Stimulated activated CD8-positive, alpha-beta memory T cell treated with anti-CD3 and anti-CD28 coated beads, Interleukin-7, amount 100 ng/mL, for 1 hour (primary cell): ENCODE measurements around the gene TSPAN7.

Experiments used
- DNase-seq, 2 donors: peaks; one replicate each; pipeline ENCODE4 v3.0.0-alpha.2; 2020; ENCODE audit warnings: low read depth in 2 of 2

The TSPAN7 gene

GRCh38 chrX:38561126-38561868, at the start of gene TSPAN7:
TSS of gene TSPAN7 (plus strand) at chrX:38561542. CDS start at chrX:38561547, 5 bp downstream.
- DNase-seq = peak; percentile 36 to 49

GRCh38 chrX:38513112-38513742, 48.1 kb upstream of the TSPAN7 start:
- no peak for DNase-seq

DNA sequence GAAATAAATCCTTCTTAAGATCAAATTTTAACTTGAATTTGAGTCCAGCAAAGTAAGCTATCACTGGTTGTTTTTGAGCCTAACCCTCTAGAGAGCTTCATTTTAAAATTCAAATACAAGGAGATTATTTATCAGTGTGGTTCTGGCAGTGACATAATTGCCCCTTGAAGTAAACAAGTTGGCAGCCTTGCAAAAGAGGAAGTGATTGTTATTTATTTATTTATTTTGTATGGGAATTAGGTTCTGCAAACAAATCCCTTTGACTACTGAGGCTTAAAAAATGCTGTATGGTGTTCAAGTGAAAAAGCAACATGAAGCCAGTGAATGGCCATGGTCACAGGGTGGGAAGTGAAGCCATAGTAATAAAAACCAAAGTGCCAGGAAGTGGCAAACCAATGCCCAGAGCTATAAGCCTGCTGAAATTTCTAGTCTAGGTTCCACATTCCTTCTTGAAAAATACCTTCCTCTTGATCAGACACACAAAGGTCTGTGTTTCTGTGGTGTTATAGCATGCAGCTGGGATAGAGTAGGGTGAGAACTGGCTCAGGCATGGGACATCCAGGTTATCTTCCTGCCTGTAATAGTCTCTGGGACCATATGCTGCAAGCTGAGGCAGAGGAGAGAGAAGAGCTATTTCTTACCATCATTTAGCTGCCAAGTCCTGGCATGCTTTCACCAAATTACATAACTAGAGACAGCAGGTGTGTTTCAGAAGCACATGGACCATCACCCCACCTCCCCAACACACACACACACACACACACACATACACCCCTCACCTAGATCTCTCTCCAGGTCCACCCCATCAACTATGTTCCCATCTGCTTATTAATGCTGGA, 47.1 kb upstream of the TSPAN7 start:
- DNase-seq = no peak

DNA sequence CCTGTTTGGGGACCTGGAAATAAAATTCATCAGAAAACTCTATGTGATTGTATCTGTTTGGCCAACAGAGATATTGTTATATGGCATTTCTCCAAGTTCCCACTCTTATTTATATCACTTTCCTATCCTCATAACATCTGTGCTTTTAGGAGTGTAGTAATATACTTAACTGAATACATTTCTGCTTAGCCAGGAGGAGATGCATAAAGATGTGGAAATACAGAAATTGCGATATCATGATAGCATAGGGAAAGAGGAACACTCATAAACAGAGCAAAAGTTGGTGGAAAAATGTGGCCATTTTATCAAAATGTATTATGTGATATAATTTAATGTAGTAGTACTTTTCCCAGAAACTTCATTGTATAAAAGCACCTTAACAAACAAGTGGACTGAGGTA, 46.1 kb upstream of the TSPAN7 start:
- no peak for DNase-seq

- no peak for DNase-seq
These were observed 45.1 kb upstream of the TSPAN7 start for GRCh38 chrX:38516196-38516774.

DNA sequence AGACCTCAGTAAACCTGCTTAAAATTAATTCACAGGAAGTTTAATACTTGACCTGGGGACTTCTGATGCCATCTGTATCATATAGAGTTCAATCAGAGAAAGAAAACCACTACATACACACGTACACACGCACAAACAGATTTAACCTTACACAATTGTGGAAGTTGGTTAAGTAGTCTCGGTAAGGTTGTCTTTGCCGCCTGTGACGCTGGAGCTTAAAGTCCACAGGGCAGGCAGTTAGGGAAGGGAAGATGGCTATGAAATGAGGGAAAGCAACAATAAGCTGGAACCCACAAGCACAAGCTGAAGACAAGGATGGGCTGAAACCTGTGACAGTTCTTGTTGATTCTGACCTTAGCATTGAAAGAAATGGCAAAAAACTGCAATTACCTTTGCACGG, 41.7 kb upstream of the TSPAN7 start:
- DNase-seq = no peak

- no peak for DNase-seq
These were observed 23.2 kb upstream of the TSPAN7 start for GRCh38 chrX:38538134-38538533.

GRCh38 chrX:38539748-38540147, 21.6 kb upstream of the TSPAN7 start:
- no peak for DNase-seq

GRCh38 chrX:38548508-38548907, 12.8 kb upstream of the TSPAN7 start:
- DNase-seq = no peak

- DNase-seq = no peak
These were observed 8.6 kb upstream of the TSPAN7 start for GRCh38 chrX:38552721-38553120.

DNA sequence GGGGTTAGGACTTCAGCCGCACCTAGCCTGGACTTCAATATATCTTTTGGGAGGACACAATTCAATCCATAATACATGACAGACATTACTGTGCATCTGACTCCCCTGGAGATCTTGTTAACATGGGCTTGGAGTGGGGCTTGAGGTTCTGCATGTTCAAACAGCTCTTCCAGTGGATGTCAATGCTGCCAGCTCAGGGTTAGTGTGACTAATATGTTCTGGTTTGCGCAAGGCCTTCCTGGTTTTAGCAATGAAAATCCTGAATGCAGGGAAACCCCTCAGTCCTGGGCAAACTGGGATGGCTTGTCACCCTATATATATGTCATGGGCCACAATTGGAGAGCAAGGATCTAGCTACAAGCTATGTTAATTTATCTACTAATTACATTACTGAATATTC, 2.7 kb upstream of the TSPAN7 start:
- no peak for DNase-seq

GRCh38 chrX:38560776-38561125, 591 bp upstream of the TSPAN7 start:
- DNase-seq = no peak

- DNase-seq = no peak
These were observed 793 bp downstream of the TSPAN7 start for GRCh38 chrX:38561951-38562719.

DNA sequence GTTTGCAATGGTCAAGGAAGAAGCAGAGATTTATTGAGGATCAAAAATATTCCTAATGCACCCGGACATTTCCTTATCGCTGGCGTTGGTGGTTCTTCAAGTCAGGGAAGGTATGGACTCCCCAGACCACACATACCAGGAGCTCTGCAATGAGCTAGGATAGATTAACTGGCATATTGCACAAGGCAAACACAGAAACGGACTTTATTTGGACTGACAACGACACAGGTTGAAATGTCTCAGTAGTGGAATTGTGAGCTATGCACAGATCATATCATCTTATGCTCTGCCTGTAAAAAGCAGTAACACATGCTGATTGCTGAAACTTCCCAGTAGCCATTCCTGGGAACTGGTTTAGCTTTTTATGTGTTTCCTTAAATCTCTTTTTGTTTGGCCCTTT, 1.7 kb downstream of the TSPAN7 start:
- DNase-seq = no peak

- no peak for DNase-seq
These were observed 9.1 kb downstream of the TSPAN7 start for GRCh38 chrX:38570396-38570795.

DNA sequence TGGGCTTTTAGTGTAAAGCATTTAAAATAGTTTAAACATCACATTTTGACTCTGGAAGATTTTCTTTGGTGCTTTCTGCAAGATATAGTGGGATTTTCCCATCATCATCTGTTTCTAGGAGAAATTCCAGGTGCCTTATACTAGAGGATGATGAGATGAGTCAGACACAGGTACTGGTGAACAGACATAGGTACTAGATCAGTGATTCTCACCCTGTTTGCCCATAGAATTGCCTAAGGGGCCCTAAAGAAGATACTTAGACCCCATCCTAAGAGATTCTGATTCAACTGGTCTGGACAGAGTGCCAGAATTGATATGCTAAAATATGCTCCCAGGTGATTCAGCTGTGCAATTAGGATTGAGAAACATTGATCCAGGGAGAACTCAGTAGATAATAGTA, 9.7 kb downstream of the TSPAN7 start:
- DNase-seq = no peak

- DNase-seq = no peak
These were observed 13.5 kb downstream of the TSPAN7 start for GRCh38 chrX:38574858-38575257.

- no peak for DNase-seq
These were observed 14.5 kb downstream of the TSPAN7 start for GRCh38 chrX:38575888-38576287.

DNA sequence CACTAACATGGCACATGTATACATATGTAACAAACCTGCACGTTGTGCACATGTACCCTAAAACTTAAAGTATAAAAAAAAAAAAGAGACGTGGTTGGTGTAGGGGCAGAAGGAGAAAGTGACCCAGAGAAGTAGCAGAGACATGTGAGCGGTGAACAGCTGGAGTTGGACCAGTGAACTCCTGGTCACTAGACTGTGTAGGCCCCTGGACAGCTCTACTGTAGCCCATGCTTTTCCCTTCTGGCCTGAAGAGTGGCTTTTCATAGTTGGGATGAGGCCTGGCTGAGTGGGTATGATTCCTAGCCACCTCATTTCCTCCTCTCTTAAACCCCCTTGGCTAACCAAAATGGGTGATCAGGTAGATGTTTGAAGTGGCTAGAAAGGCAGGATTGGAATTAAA, 16.4 kb downstream of the TSPAN7 start:
- no peak for DNase-seq

GRCh38 chrX:38578167-38578566, 16.8 kb downstream of the TSPAN7 start:
- no peak for DNase-seq

GRCh38 chrX:38583181-38583580, 21.8 kb downstream of the TSPAN7 start:
- no peak for DNase-seq

- DNase-seq = no peak
These were observed 33.1 kb downstream of the TSPAN7 start for GRCh38 chrX:38594434-38594833.
